GM12864 (cell line): ENCODE measurements around the gene GATD1.

ENCODE experiments used
- DNase-seq: peaks from one replicate; pipeline ENCODE4 v3.0.0-alpha.2; 2011; ENCODE audit warnings: low read depth
- H3K4me3 ChIP-seq: 2 replicates; pipeline ENCODE4 v1.5.1; 2011; ENCODE audit warnings: mild to moderate bottlenecking, low read depth, low read length, control low read depth
- CTCF ChIP-seq: IDR thresholded peaks from 2 replicates; pipeline ENCODE4 v1.5.1; 2011; ENCODE audit warnings: low read depth, mild to moderate bottlenecking, moderate library complexity, low read length, control low read depth, inconsistent platforms; ENCODE audit errors: missing control alignments

The GATD1 gene

GRCh38 chr11:798093-798713 is 20.9 kb upstream of the GATD1 start, which contains the start of gene SLC25A22:
Gene SLC25A22 (minus strand): TSS chr11:798281. CDS start chr11:795006, 3,275 bp downstream.
- TF ChIP-seq CTCF, result peak; percentile 69
- H3K4me3 ChIP-seq, result peak within 1 kb of the TSS; percentile 97
- no peak for DNase-seq

GRCh38 chr11:797296-798092 is 20.2 kb upstream of the GATD1 start:
- no peak for DNase-seq
- TF ChIP-seq CTCF, result no peak

GRCh38 chr11:796565-797295 is 19.4 kb upstream of the GATD1 start:
- DNase-seq, result no peak
- no peak for TF ChIP-seq CTCF
- peak overlapping the region; percentile 97 for H3K4me3 ChIP-seq

More at GRCh38 chr11:797296-798092, 20.2 kb upstream of the GATD1 start:
- peak overlapping the region; percentile 97 for H3K4me3 ChIP-seq

GRCh38 chr11:795634-796564 is 18.6 kb upstream of the GATD1 start:
- DNase-seq, result no peak
- peak overlapping the region; percentile 97 for H3K4me3 ChIP-seq
- TF ChIP-seq CTCF, result no peak

- TF ChIP-seq CTCF, result no peak
- H3K4me3 ChIP-seq, result peak overlapping the region; percentile 97
- no peak for DNase-seq
Measured at GRCh38 chr11:794766-795633, 17.7 kb upstream of the GATD1 start.
